ENCODE results near the gene AREG. TPM values are rescaled to one million over a fixed set of nuclear protein-coding genes. Genes with fewer than 3 reads are reported as not detected.

Gene AREG
- total and polyA plus RNA-seq, 2 donors, result 1.8 to 17.4 TPM

- 71% methylated on average over 6 of the region's 6 CpGs for WGBS
- Histone ChIP-seq H3K27ac (ENCODE audit: low read depth) (no peak overlapping the region), H3K4me1 (ENCODE audit: insufficient read depth) (no peaks in the 10 kb centered on the region), H3K4me3 (ENCODE audit: low read depth, low read length) (no peak overlapping the region), H3K36me3 (ENCODE audit: insufficient read depth) (no peaks in the 10 kb centered on the region)
- no peak for DNase-seq (ENCODE audit: extremely low spot score)
These were observed 38.4 kb downstream of the AREG start for GRCh38 chr4:74483226-74483911.

- no peaks in the 10 kb centered on the region for H3K4me1 ChIP-seq (ENCODE audit: insufficient read depth)
- no peak for DNase-seq (ENCODE audit: extremely low spot score)
These were observed 42.0 kb downstream of the AREG start for GRCh38 chr4:74486905-74487304.

GRCh38 chr4:74487771-74488170, 42.8 kb downstream of the AREG start:
- H3K4me1 ChIP-seq (ENCODE audit: insufficient read depth), result no peaks in the 10 kb centered on the region
- DNase-seq (ENCODE audit: extremely low spot score), result no peak
- no peak overlapping the region for H3K27ac ChIP-seq (ENCODE audit: low read depth)
- H3K36me3 ChIP-seq (ENCODE audit: insufficient read depth), result no peaks in the 10 kb centered on the region
- 84% methylated on average over 1 of the region's 1 CpG for WGBS
- no peak overlapping the region for H3K4me3 ChIP-seq (ENCODE audit: low read depth, low read length)

More at GRCh38 chr4:74486905-74487304, 42.0 kb downstream of the AREG start:
- H3K27ac ChIP-seq (ENCODE audit: low read depth), result no peak overlapping the region
- H3K4me3 ChIP-seq (ENCODE audit: low read depth, low read length), result no peak overlapping the region
- H3K36me3 ChIP-seq (ENCODE audit: insufficient read depth), result no peaks in the 10 kb centered on the region
- 96% methylated on average over 2 of the region's 2 CpGs for WGBS

GRCh38 chr4:74490736-74491135, 45.8 kb downstream of the AREG start:
- 88% methylated on average over 1 of the region's 1 CpG for WGBS

GRCh38 chr4:74499986-74500781, 55.2 kb downstream of the AREG start:
- Histone ChIP-seq H3K4me1 (ENCODE audit: insufficient read depth) (no peaks in the 10 kb centered on the region), H3K4me3 (ENCODE audit: low read depth, low read length) (no peak overlapping the region), H3K36me3 (ENCODE audit: insufficient read depth) (no peaks in the 10 kb centered on the region), H3K27ac (ENCODE audit: low read depth) (no peak overlapping the region)
- 95% methylated on average over 4 of the region's 4 CpGs for WGBS
- no peak for DNase-seq (ENCODE audit: extremely low spot score)

More at GRCh38 chr4:74490736-74491135, 45.8 kb downstream of the AREG start:
- Histone ChIP-seq H3K4me3 (ENCODE audit: low read depth, low read length) (no peak overlapping the region), H3K27ac (ENCODE audit: low read depth) (no peak overlapping the region), H3K36me3 (ENCODE audit: insufficient read depth) (no peaks in the 10 kb centered on the region), H3K4me1 (ENCODE audit: insufficient read depth) (no peaks in the 10 kb centered on the region)
- no peak for DNase-seq (ENCODE audit: extremely low spot score)

GRCh38 chr4:74501579-74501978, 56.6 kb downstream of the AREG start:
- no peak overlapping the region for H3K4me3 ChIP-seq (ENCODE audit: low read depth, low read length)
- 85% methylated on average over 1 of the region's 1 CpG for WGBS
- H3K27ac ChIP-seq (ENCODE audit: low read depth), result no peak overlapping the region
- H3K36me3 ChIP-seq (ENCODE audit: insufficient read depth), result no peaks in the 10 kb centered on the region
- no peaks in the 10 kb centered on the region for H3K4me1 ChIP-seq (ENCODE audit: insufficient read depth)
- no peak for DNase-seq (ENCODE audit: extremely low spot score)

GRCh38 chr4:74503580-74503979, 58.6 kb downstream of the AREG start:
- Histone ChIP-seq H3K4me1 (ENCODE audit: insufficient read depth) (no peaks in the 10 kb centered on the region), H3K36me3 (ENCODE audit: insufficient read depth) (no peaks in the 10 kb centered on the region), H3K27ac (ENCODE audit: low read depth) (no peak overlapping the region), H3K4me3 (ENCODE audit: low read depth, low read length) (no peak overlapping the region)
- no peak for DNase-seq (ENCODE audit: extremely low spot score)
- 90% methylated on average over 2 of the region's 2 CpGs for WGBS

GRCh38 chr4:74504212-74504611, 59.3 kb downstream of the AREG start:
- no peaks in the 10 kb centered on the region for H3K36me3 ChIP-seq (ENCODE audit: insufficient read depth)
- whole genome bisulfite sequencing, result 52% methylated on average over 1 of the region's 1 CpG
- H3K4me1 ChIP-seq (ENCODE audit: insufficient read depth), result no peaks in the 10 kb centered on the region
- H3K27ac ChIP-seq (ENCODE audit: low read depth), result no peak overlapping the region
- DNase-seq (ENCODE audit: extremely low spot score), result no peak
- H3K4me3 ChIP-seq (ENCODE audit: low read depth, low read length), result no peak overlapping the region

Other genes with a start within 250 kb of the AREG start
- gene EPGN, start 136.7 kb upstream of the AREG start, total RNA-seq, result not detected
- 0.77 TPM for gene EPGN, start 136.7 kb upstream of the AREG start, polyA plus RNA-seq
- gene EREG, start 80.0 kb upstream of the AREG start, total RNA-seq, result 0.16 TPM
- gene EREG, start 80.0 kb upstream of the AREG start, polyA plus RNA-seq, result 0.38 TPM

Measured in urinary bladder (tissue), 4 donors.